Measurements from ENCODE around the gene U2AF2. TPM values are rescaled to one million over a fixed set of nuclear protein-coding genes. Genes with fewer than 3 reads are reported as not detected.

Gene U2AF2
- total RNA-seq, 1 experiment from 2014 or later = 140 TPM

DNA sequence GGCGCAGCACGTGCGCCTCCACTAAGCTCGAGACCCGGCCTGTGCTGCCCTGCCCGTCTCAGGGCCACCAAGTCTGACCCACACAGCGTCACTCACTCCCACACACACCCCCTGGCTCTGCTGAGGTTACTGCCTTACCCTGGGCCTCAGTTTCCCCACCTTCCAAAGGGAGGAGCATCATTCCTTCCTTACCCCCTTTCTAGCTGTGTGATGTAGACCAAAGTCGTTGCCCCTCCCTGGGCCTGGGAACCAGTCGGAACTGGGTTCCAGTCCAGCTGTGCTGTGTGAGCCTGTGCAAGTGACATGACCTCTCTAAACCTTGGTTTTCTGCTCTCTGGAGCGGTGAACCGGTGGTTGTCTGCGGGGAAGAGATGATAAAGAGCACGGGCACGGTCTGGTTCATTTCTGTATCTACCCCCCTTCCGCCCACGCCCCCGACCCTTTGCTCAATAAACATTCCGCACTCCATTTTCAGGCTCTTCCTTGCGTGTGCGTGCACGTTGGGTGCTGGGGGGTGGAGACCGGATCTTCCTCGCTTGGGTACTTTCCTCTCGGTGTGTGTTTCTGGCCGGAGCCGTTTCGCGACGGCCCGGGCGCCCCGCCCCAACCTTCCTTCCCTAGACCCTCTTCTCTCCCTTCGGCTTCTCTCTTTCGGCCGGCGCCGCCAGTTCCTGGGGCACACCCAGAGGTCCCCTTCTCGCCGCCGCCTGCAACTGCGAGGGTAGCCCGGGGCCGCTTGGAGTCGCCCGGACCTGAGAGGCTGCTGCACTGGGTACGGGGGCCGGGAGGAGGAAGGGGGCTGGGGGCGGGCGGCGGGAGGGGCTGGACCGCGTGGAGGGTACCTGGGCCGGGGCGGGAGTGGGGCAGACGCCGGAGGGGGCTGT is 11.6 kb upstream of the U2AF2 start, which contains the start of gene ZNF581:
TSS of gene ZNF581 (plus strand) at position 647 of the 884 bp plus-strand sequence. CDS start 923 bp downstream, outside the sequence.
- peak; percentile 68 for DNase-seq (ENCODE audit: low read depth)

GRCh38 chr19:55643887-55644176 is 11.0 kb upstream of the U2AF2 start:
- DNase-seq (ENCODE audit: low read depth) = no peak

- DNase-seq (ENCODE audit: low read depth) = no peak
Observed at GRCh38 chr19:55644191-55644833, 10.5 kb upstream of the U2AF2 start.

- no peak for DNase-seq (ENCODE audit: low read depth)
Observed at GRCh38 chr19:55644842-55645511, 9.9 kb upstream of the U2AF2 start.

DNA sequence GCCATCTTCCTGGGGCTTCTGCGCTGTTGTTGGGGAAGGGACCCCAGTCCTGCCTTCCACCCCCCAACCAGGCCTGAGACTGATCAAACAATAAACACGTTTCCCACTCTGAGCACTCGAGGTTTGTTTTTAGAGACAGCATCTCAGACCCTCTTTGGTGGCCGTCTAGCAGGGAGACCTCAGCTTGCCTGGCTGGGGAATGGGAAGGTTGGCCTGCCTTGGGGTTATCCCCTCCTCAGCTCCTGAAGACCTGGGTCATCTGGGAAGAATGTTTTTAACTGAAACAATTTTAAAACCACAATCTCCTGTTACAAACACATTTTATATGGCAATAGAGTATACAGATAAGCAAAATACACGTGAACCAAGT is 9.3 kb upstream of the U2AF2 start:
- no peak for DNase-seq (ENCODE audit: low read depth)

GRCh38 chr19:55646889-55647731 is 7.7 kb upstream of the U2AF2 start:
- no peak for DNase-seq (ENCODE audit: low read depth)

- DNase-seq (ENCODE audit: low read depth) = peak; percentile 31
Observed at GRCh38 chr19:55647732-55648584, 6.9 kb upstream of the U2AF2 start, which contains the start of gene CCDC106. Gene CCDC106 (plus strand): TSS chr19:55648212. CDS start chr19:55649047, 835 bp downstream.

DNA sequence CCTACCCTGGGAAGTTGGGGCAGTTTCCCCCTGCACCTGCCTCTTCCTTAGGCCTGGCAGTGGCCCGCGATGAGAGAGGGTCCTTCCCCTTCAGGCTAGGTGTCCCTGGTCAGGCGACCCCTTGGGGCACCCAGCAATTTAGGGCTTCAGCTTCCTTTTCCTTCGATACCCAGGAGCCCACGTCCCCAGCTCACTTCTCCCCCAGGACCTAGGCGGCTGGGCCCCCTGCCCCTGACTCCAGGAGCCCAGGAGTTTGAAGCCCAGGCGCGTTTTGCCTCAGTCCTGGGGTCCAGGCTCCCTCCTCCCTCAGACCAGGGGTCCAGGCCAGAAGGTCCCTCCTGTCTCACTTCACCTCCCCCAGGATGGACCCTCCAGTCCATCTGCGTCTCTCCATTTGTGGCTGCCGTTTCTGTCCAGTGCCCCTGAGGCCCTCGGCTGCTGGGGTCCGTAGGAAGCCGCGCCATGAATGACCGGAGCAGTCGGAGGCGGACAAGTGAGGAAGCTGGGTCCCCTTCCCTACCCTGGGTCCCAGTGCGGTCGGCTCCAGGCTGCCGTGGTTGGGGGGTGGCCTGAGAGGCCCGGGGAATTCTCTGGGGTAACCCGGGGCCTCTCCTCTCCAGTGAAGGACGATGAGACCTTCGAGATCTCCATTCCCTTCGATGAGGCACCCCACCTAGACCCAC is 6.1 kb upstream of the U2AF2 start:
- DNase-seq (ENCODE audit: low read depth) = no peak

- no peak for DNase-seq (ENCODE audit: low read depth)
Observed at GRCh38 chr19:55649268-55650125, 5.3 kb upstream of the U2AF2 start.

DNA sequence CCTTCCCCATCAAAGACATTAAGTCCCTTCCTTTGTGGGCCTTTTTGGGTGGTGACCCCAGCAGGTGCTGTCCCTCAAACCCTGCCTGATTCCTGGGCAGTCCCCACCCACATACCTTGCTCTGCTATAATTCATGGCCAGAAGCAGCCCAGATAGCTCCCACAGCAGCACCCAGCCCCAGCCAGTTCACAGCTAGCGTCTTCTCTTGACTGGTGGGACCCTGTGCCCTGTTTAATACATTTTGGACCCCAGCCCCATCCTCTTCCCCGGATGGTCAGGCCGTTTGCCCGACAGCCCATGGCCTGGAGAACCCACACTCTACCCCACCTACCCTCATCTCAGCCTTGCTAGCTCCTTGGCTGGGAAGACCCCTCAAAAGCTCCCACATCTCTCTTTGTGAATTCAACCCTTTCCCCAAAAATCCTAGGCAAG is 4.7 kb upstream of the U2AF2 start:
- no peak for DNase-seq (ENCODE audit: low read depth)

- DNase-seq (ENCODE audit: low read depth) = no peak
Observed at GRCh38 chr19:55650602-55651230, 4.1 kb upstream of the U2AF2 start.

GRCh38 chr19:55651236-55651635 is 3.6 kb upstream of the U2AF2 start:
- DNase-seq (ENCODE audit: low read depth) = no peak

DNA sequence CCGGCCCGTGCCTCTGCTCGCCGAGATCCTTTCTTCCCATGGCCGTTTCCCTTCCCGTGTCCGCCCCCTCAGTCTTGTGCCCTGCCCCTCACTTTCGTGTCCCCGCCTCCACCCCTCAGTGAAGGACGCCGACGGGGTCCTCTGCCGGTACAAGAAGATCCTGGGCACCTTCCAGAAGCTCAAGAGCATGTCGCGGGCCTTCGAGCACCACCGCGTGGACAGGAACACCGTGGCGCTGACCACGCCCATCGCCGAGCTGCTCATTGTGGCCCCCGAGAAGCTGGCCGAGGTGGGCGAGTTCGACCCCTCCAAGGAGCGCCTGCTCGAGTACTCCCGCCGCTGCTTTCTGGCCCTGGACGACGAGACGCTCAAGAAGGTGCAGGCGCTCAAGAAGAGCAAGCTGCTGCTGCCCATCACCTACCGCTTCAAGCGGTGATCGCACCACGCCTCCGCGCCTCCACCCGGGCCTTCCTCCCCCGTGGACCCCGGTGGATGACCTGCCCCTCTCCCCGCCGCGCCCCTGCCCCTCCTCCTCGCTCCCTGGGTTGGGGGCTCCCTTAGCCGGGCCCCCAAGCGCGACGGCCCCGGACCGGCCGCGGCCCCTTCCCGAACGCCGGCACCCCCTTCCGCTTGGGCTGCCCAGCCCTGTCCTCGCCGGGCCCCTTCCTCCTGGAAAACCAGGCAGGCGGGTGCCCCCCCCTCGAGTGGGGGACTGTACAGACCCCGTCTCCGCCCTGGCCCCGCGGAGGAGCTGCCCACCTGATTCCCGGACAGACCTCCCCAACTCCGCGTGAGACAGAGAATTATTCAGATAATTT is 2.3 kb upstream of the U2AF2 start:
- no peak for DNase-seq (ENCODE audit: low read depth)

- peak; percentile 99 for DNase-seq (ENCODE audit: low read depth)
Observed at GRCh38 chr19:55653651-55654322, 1.0 kb upstream of the U2AF2 start.

- DNase-seq (ENCODE audit: low read depth) = peak; percentile 99
Observed at GRCh38 chr19:55654323-55654867, 440 bp upstream of the U2AF2 start.

DNA sequence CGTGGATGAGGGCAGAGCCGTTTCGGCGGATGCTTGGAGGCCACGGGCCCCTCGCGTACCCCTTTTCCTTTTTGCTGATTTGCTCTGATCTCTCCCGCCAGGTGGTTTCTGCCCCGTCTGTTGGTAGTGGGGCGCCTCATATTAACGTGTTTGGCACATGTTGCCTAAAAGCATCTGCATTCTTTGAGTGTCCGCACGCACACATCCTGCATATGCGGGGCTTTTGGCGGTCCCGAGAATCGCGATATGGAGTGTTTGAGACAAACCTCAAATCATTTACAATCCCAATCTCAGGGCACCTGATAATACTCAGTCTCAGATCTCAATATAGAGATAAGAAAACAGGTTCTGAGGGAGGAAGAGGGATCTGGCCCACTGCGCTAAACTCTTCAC is 809 bp downstream of the U2AF2 start:
- DNase-seq (ENCODE audit: low read depth) = no peak

DNA sequence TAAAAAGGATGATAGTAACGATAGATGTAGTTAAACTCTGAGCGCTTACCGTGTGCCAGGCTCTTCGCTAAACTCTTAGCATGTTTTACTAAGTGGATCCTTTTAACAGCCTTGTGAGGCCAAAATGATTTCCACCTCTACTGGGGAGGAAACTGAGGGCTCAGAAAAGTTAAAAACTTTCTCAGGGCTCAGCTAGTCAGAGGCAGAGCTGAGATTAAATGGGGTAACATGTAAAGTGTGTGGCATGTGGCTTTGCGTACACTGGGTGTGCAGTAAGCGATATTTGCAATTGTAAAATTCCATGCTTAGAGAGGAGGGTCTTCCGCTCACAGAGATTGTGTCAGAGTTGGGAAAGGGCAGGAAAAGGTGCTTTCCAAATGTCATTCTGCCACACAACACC is 1.7 kb downstream of the U2AF2 start:
- DNase-seq (ENCODE audit: low read depth) = no peak
